ENCODE measurements around the gene RRAGA. TPM values are rescaled to one million over a fixed set of nuclear protein-coding genes. Genes with fewer than 3 reads are reported as not detected.

RRAGA gene
- total and polyA plus RNA-seq, 2 donors (not counting 3 experiments of a cell fraction or from before 2014, with no cell fraction given), result 81.2 to 88.3 TPM

DNA sequence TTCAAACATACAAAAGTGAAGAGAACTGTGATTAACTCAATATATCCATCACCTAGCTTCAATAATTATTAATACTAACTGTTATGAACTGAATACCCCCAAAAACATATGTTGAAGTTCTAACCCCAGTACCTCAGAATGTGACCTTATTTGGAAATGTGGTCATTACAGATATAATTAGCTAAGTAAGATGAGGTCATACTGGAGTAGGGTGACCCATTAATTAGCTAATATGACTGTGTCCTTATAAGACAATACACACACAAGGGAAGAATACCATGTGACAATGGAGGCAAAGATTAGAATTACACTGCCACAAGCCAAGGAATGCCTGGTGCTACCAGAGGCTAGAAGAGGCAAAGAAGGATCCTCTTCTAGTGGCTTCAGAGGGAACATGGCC is 7.8 kb downstream of the RRAGA start:
- intact Hi-C loops (cut with micrococcal nuclease) (no loop called here), dilution Hi-C loops (cut with MboI; ENCODE audit: extremely low pct_ligation_motif_present, low sequenced_read_pairs) (no loop called here)
- DNase-seq (ENCODE audit: low read depth, low spot score) (no peak), FAIRE-seq (no peak)
- Histone ChIP-seq H2AFZ (ENCODE audit: low read depth, low read length) (no peak overlapping the region), H3K36me3 (ENCODE audit: control insufficient read depth in 2 of 2, extremely low read depth in 1 of 2, insufficient read depth in 2 of 2, low read length in 2 of 2) (peaks cover 4% of the 10 kb centered on the region in 2 experiments), H4K20me1 (replicated peaks; ENCODE audit: control insufficient read depth, extremely low read depth, insufficient read depth, low read length) (no peaks in the 10 kb centered on the region), H3K79me2 (ENCODE audit: control insufficient read depth, insufficient read depth, low read length) (no peaks in the 10 kb centered on the region), H3K27ac (ENCODE audit: insufficient read depth, low read depth, low read length) (no peak overlapping the region), H3K9me1 (replicated peaks; ENCODE audit: control insufficient read depth, extremely low read depth, insufficient read depth, low read length) (no peaks in the 10 kb centered on the region), H3K9me3 (replicated peaks; ENCODE audit: control insufficient read depth, insufficient read depth, low read length) (no peaks in the 10 kb centered on the region), H3K27me3 (ENCODE audit: control insufficient read depth in 2 of 2, insufficient read depth in 2 of 2, low read length in 2 of 2) (no peaks in the 10 kb centered on the region), H3K9ac (replicated peaks; ENCODE audit: extremely low read depth, insufficient read depth, low read length) (no peak overlapping the region), H3K4me1 (ENCODE audit: control insufficient read depth, extremely low read depth, insufficient read depth, low read length) (no peaks in the 10 kb centered on the region), H3K4me2 (ENCODE audit: insufficient read depth, low read length) (no peak overlapping the region), H3K4me3 (replicated peaks in 1 of 3; ENCODE audit: insufficient read depth in 1 of 3, low read depth in 1 of 3, low read length in 3 of 3) (no peak overlapping the region)
- BruUV-seq (replicated peaks), result no TSS peak
- CTCF ChIA-PET, result interaction anchor here (1.3 kb wide), 1 partner anchor 400 kb away, joined by 5 read pairs; no protein-coding TSS in a partner anchor
- TF ChIP-seq EZH2 (IDR thresholded peaks at IDR 0.05; ENCODE audit: borderline replicate concordance, low read depth, low read length, severe bottlenecking) (no peak), JUN (IDR thresholded peaks at IDR 0.05; ENCODE audit: borderline replicate concordance, insufficient read depth, insufficient read length, low read depth) (no peak), GATA2 (IDR thresholded peaks at IDR 0.05; ENCODE audit: insufficient read depth, insufficient read length, low read depth, low read length) (no peak), FOS (IDR thresholded peaks at IDR 0.05; ENCODE audit: borderline replicate concordance, insufficient read depth, low read length) (no peak), POLR2AphosphoS5 (IDR thresholded peaks at IDR 0.05; ENCODE audit: insufficient read depth, low read depth, low read length) (no peak), MYC (IDR thresholded peaks at IDR 0.05; ENCODE audit: low read depth, low read length) (no peak), POLR2A (IDR thresholded peaks at IDR 0.05; ENCODE audit: low read depth, low read length) (no peak)
- TF ChIP-seq, protein P1, sequence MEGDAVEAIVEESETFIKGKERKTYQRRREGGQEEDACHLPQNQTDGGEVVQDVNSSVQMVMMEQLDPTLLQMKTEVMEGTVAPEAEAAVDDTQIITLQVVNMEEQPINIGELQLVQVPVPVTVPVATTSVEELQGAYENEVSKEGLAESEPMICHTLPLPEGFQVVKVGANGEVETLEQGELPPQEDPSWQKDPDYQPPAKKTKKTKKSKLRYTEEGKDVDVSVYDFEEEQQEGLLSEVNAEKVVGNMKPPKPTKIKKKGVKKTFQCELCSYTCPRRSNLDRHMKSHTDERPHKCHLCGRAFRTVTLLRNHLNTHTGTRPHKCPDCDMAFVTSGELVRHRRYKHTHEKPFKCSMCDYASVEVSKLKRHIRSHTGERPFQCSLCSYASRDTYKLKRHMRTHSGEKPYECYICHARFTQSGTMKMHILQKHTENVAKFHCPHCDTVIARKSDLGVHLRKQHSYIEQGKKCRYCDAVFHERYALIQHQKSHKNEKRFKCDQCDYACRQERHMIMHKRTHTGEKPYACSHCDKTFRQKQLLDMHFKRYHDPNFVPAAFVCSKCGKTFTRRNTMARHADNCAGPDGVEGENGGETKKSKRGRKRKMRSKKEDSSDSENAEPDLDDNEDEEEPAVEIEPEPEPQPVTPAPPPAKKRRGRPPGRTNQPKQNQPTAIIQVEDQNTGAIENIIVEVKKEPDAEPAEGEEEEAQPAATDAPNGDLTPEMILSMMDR (IDR thresholded peaks at IDR 0.05; ENCODE audit: extremely low read depth in 1 of 2, insufficient read depth in 1 of 2, low read depth in 1 of 2, low read length in 2 of 2), result no peak
- TF ChIP-seq, protein P2, sequence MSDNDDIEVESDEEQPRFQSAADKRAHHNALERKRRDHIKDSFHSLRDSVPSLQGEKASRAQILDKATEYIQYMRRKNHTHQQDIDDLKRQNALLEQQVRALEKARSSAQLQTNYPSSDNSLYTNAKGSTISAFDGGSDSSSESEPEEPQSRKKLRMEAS (IDR thresholded peaks at IDR 0.05; ENCODE audit: insufficient read depth, insufficient read length), result no peak
- POLR2A ChIA-PET, result no interaction called here
